ENCODE data around the gene PLCD3.

PLCD3 gene

DNA sequence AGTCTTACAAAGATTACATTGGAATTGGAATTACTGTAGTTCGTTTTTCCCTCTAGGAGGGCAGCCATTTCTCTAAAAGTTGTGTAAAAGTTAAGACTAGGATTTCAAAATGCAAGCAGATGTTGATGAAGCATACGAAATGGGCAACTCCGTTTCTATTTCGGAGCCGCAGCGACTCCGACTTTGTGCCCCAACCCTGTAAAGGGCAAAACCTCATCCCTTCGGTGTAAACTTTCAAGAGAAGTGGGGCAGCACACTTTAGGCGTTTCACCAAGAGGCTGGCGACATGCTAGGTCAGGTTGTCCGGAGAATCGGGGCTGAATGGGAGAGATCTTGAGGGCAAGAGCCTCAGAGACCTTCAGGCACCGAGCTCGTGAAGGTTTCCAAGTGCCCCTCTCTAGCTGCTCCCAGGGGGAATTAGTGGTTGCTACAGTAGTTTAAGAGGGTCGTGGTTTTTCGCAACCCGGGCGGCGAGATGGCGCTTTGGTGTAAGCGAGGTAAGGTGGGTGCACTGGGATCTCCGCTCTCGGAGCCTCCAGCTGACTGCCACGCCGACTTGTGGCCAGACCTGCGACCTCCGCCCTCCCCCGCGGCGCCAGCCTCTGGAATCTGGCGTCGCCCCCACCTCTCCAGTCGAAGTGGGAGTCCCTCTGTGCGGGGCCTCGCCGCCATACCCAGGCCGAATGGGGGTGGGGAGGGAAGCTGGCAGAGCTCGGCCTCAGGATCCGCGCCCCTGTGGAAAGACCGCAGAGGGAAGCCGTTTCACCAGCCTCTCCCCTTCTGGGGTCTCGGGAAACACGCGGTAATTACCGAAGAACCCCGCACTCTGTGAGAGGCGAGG lies 28.4 kb upstream of the PLCD3 start:
- TF ChIP-seq, protein P1, sequence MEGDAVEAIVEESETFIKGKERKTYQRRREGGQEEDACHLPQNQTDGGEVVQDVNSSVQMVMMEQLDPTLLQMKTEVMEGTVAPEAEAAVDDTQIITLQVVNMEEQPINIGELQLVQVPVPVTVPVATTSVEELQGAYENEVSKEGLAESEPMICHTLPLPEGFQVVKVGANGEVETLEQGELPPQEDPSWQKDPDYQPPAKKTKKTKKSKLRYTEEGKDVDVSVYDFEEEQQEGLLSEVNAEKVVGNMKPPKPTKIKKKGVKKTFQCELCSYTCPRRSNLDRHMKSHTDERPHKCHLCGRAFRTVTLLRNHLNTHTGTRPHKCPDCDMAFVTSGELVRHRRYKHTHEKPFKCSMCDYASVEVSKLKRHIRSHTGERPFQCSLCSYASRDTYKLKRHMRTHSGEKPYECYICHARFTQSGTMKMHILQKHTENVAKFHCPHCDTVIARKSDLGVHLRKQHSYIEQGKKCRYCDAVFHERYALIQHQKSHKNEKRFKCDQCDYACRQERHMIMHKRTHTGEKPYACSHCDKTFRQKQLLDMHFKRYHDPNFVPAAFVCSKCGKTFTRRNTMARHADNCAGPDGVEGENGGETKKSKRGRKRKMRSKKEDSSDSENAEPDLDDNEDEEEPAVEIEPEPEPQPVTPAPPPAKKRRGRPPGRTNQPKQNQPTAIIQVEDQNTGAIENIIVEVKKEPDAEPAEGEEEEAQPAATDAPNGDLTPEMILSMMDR (IDR thresholded peaks at IDR 0.05; ENCODE audit: low read length, missing control alignments), result no peak
- peak overlapping the region; percentile 98 for H3K4me3 ChIP-seq (replicated peaks; ENCODE audit: low read depth, low read length)
- peak; percentile 65 for DNase-seq (ENCODE audit: low read depth)

DNA sequence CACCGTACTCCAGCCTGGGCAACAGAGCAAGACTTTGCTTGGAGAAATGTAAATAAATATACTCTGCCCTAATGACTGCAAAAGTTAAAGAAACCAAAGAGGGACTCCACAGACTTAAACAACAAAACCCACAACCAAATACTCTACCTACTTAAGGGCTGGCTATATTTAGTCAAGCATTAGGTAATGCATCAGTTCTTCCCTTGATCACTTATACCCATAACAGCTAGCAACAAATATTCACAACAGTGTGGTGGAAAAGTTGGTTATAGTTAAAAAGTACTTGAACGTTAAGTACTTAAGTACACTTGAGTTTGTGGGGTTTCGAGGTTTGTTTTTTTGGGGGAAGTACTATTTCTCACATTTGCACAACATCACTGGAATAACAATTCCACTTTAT lies 23.9 kb upstream of the PLCD3 start:
- TF ChIP-seq, protein P1 (IDR thresholded peaks at IDR 0.05; ENCODE audit: low read length, missing control alignments), result no peak
- DNase-seq (ENCODE audit: low read depth), result no peak

DNA sequence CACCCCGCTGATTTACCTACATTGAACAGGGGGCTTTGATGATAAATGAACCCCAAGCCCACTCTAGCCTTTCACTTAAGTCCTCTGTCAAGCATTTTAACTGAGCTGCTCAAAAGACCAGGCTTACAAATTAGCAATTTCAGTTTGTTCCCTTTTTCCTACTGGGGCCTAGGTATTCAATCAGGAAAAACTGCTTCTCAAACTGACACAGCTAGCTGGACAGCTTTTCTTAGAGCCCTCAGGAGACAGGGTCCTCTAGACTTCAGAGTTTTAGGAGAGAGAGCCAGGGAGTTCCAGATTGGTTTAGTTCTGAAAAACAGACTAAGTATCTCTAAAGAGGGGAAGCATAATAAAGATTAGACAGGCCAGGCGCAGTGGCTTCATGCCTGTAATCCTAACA lies 23.2 kb upstream of the PLCD3 start:
- TF ChIP-seq, protein P1 (IDR thresholded peaks at IDR 0.05; ENCODE audit: low read length, missing control alignments), result no peak
- DNase-seq (ENCODE audit: low read depth), result no peak

More for the DNA sequence above, 23.9 kb upstream of the PLCD3 start:
- H3K4me3 ChIP-seq (replicated peaks; ENCODE audit: low read depth, low read length), result no peak overlapping the region

DNA sequence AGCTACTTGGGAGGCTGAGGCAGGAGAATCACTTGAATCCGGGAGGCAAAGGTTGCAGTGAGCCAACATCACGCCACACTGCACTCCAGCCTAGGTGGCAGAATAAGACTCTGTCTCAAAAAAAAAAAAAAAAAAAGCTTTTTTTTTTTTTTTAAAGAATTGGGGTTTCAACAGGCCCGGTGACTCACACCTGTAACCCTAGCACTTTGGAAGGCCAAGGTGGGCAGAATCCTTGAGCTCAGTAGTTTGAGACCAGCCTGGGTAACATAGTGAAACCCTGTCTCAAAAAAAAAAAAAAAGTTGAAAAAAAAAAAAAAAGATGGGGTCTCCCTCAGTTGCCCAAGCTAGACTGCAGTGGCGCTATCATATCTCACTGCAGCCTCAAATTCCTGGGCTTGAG lies 22.7 kb upstream of the PLCD3 start:
- H3K4me3 ChIP-seq (replicated peaks; ENCODE audit: low read depth, low read length), result no peak overlapping the region
- TF ChIP-seq, protein P1 (IDR thresholded peaks at IDR 0.05; ENCODE audit: low read length, missing control alignments), result no peak
- no peak for DNase-seq (ENCODE audit: low read depth)

More for the DNA sequence above, 23.2 kb upstream of the PLCD3 start:
- H3K4me3 ChIP-seq (replicated peaks; ENCODE audit: low read depth, low read length), result no peak overlapping the region

DNA sequence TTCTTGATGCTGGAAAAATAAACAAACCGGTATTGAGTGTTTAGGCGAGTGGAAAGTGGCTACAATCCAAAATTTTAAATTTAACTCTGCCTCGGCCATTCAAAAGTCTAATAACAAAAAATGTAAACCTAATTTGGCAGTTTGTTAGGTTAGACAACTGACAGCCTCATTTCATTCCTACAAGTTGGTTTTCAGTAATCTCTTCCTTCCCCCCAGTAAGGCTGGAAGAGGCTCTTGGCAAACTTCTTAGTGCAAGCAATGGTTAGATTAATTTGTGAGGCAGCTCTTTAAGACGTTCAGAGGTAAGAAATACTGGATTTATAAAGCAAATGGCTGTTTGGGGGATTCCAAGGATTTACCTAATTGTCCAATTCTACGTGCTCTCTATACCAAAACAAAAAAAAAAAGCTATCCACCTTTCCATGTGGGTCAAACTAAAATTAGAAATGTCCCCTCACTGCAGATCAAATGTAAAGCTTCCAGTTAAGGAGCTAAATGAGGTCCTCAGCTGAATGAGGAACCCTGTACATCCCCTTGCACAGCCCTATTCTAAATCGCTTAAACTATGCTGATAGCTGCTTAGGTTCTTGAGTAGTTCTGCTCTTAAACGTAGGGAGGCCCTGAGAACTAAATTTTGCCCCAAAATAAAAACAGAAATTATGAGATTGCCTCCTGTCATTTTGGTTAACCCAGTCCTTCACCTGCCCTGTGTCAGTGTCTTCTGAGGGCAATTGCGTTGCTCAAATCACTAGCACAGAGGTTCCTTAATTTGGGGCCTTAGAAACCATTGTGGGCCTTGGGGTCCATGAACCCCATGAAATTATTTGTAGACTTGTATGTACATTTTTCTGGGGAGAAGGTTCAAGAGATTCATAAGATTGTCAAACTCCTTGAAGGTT lies 18.8 kb upstream of the PLCD3 start:
- H3K4me3 ChIP-seq (replicated peaks; ENCODE audit: low read depth, low read length), result peak overlapping the region; percentile 99
- TF ChIP-seq, protein P1 (IDR thresholded peaks at IDR 0.05; ENCODE audit: low read length, missing control alignments), result no peak
- no peak for DNase-seq (ENCODE audit: low read depth)

DNA sequence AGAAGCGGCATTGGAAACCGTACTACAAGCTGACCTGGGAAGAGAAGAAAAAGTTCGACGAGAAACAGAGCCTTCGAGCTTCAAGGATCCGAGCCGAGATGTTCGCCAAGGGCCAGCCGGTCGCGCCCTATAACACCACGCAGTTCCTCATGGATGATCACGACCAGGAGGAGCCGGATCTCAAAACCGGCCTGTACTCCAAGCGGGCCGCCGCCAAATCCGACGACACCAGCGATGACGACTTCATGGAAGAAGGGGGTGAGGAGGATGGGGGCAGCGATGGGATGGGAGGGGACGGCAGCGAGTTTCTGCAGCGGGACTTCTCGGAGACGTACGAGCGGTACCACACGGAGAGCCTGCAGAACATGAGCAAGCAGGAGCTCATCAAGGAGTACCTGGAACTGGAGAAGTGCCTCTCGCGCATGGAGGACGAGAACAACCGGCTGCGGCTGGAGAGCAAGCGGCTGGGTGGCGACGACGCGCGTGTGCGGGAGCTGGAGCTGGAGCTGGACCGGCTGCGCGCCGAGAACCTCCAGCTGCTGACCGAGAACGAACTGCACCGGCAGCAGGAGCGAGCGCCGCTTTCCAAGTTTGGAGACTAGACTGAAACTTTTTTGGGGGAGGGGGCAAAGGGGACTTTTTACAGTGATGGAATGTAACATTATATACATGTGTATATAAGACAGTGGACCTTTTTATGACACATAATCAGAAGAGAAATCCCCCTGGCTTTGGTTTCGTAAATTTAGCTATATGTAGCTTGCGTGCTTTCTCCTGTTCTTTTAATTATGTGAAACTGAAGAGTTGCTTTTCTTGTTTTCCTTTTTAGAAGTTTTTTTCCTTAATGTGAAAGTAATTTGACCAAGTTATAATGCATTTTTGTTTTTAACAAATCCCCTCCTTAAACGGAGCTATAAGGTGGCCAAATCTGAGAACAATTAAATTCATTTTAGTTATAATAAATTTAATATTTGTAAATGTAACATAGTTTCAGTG lies 17.7 kb upstream of the PLCD3 start:
- DNase-seq (ENCODE audit: low read depth), result peak; percentile 61
- H3K4me3 ChIP-seq (replicated peaks; ENCODE audit: low read depth, low read length), result peak overlapping the region; percentile 99
- TF ChIP-seq, protein P1 (IDR thresholded peaks at IDR 0.05; ENCODE audit: low read length, missing control alignments), result no peak

All from fibroblast of pulmonary artery (primary cell).